Activated CD8-positive, alpha-beta T cell treated with anti-CD3 and anti-CD28 coated beads for 36 hours (primary cell): ENCODE measurements around the gene ZBTB7B. TPM values are rescaled to one million over a fixed set of nuclear protein-coding genes. Genes with fewer than 3 reads are reported as not detected.
A peak's percentile ranks its signal among the peaks of the same experiment; 100 is the strongest.

Experiments
- ATAC-seq: fragments of 200-7000 bp; cut with Tn5 transposase; one replicate; pipeline ENCODE4 v1.10.0; 2021; ENCODE audit warnings: mild to moderate bottlenecking, moderate library complexity
- CTCF ChIA-PET: fragments of 350-600 bp; sonication (Branson Sonifier 250); formaldehyde crosslinking; loops from one replicate; lab custom pipeline; 2021; ENCODE audit warnings: antibody characterized with exemption; lab: Charles Lee
- POLR2A ChIA-PET: fragments of 350-600 bp; sonication (Branson Sonifier 250); formaldehyde crosslinking; loops from one replicate; lab custom pipeline; 2021; ENCODE audit warnings: antibody characterized with exemption; lab: Charles Lee
- DNase-seq: peaks from one replicate; pipeline ENCODE4 v3.0.0-alpha.2; 2020
- H3K27ac Mint-ChIP-seq: one replicate; pipeline ENCODE4 v1.8.0; 2021; ENCODE audit warnings: mild to moderate bottlenecking, mixed read lengths
- H3K27me3 Mint-ChIP-seq: one replicate; pipeline ENCODE4 v1.8.0; 2021; ENCODE audit warnings: mixed read lengths
- H3K36me3 Mint-ChIP-seq: one replicate; pipeline ENCODE4 v1.8.0; 2021; ENCODE audit warnings: low read depth, mixed read lengths
- H3K4me1 Mint-ChIP-seq: one replicate; pipeline ENCODE4 v1.8.0; 2021; ENCODE audit warnings: low read depth, mixed read lengths
- H3K4me3 Mint-ChIP-seq: one replicate; pipeline ENCODE4 v1.8.0; 2021; ENCODE audit warnings: mild to moderate bottlenecking, moderate library complexity, mixed read lengths
- H3K9me3 Mint-ChIP-seq: one replicate; pipeline ENCODE4 v1.8.0; 2021; ENCODE audit warnings: mixed read lengths
- CTCF ChIP-seq: fragments of 200-600 bp; IDR thresholded peaks from one replicate; pipeline ENCODE4 v1.8.0; 2022; ENCODE audit warnings: antibody characterized with exemption, mild to moderate bottlenecking
- intact Hi-C: fragments of 100-400 bp; cut with micrococcal nuclease; formaldehyde crosslinking; loops from one replicate; pipeline ENCODE4 v1.10.0; 2022
- total RNA-seq, 2 experiments: library from RNA; stranded (reverse); gene quantifications; one replicate each; pipeline ENCODE4 v1.2.3, GENCODE V29; 2021

The ZBTB7B gene
- total RNA-seq, 2 experiments from 2014 or later, result 26.3 to 26.5 TPM

- ChIA-PET POLR2A (interaction anchor here (0.6 to 3.7 kb wide), 7 partner anchors 10 to 55 kb away, joined by 3 to 55 read pairs (median 7); partner anchors contain the start of genes CKS1B, PMVK and SHC1), CTCF (interaction anchor here (1.1 to 2.4 kb wide), 17 partner anchors 9 to 123 kb away, joined by 3 to 30 read pairs (median 7); partner anchors contain the start of genes ADAM15, CKS1B, FLAD1 and PMVK)
- H3K27me3 Mint-ChIP-seq, result no peaks in the 10 kb centered on the region
- H3K36me3 Mint-ChIP-seq, result peaks cover 37% of the 10 kb centered on the region
- peaks cover 28% of the 10 kb centered on the region for H3K4me1 Mint-ChIP-seq
- intact Hi-C loops, result loop anchor here (5.0 kb wide), 1 partner anchor 35 kb away; no protein-coding TSS in a partner anchor
- H3K9me3 Mint-ChIP-seq, result no peaks in the 10 kb centered on the region
- ATAC-seq (peak; percentile 11), DNase-seq (peak; percentile 40)
- no peak for TF ChIP-seq CTCF
- peak overlapping the region; percentile 94 for H3K27ac Mint-ChIP-seq
- H3K4me3 Mint-ChIP-seq, result peak overlapping the region; percentile 90
Measured at GRCh38 chr1:154962156-154962749, 40.3 kb upstream of the ZBTB7B start.

GRCh38 chr1:154962795-154963330, 39.7 kb upstream of the ZBTB7B start:
- ATAC-seq (no peak), DNase-seq (no peak)
- intact Hi-C loops, result loop anchor here (5.0 kb wide), 1 partner anchor 34 kb away; no protein-coding TSS in a partner anchor
- no peaks in the 10 kb centered on the region for H3K9me3 Mint-ChIP-seq
- H3K36me3 Mint-ChIP-seq, result peaks cover 39% of the 10 kb centered on the region
- no peaks in the 10 kb centered on the region for H3K27me3 Mint-ChIP-seq
- no peak for TF ChIP-seq CTCF
- peak overlapping the region; percentile 94 for H3K27ac Mint-ChIP-seq
- ChIA-PET CTCF (interaction anchor here (1.4 to 2.4 kb wide), 7 partner anchors 8 to 55 kb away, joined by 3 to 30 read pairs (median 7); partner anchors contain the start of genes FLAD1 and SHC1), POLR2A (interaction anchor here (0.6 to 3.7 kb wide), 3 partner anchors 10 to 22 kb away, joined by 3 to 55 read pairs (median 13); partner anchors contain the start of genes CKS1B and SHC1)
- peak overlapping the region; percentile 90 for H3K4me3 Mint-ChIP-seq
- H3K4me1 Mint-ChIP-seq, result peaks cover 26% of the 10 kb centered on the region

GRCh38 chr1:154963643-154964042, 39.0 kb upstream of the ZBTB7B start:
- Mint-ChIP-seq H3K9me3 (no peaks in the 10 kb centered on the region), H3K27ac (peak overlapping the region; percentile 56), H3K36me3 (peaks cover 40% of the 10 kb centered on the region), H3K4me3 (no peak overlapping the region), H3K4me1 (peaks cover 26% of the 10 kb centered on the region), H3K27me3 (no peaks in the 10 kb centered on the region)
- CTCF ChIA-PET, result interaction anchor here (0.6 to 2.3 kb wide), 4 partner anchors 10 to 96 kb away, joined by 3 to 10 read pairs (median 3); partner anchors contain the start of gene ADAM15
- ATAC-seq (no peak), DNase-seq (no peak)
- intact Hi-C loops, result loop anchor here (5.0 kb wide), 1 partner anchor 34 kb away; no protein-coding TSS in a partner anchor
- TF ChIP-seq CTCF, result no peak
- POLR2A ChIA-PET, result interaction anchor here (0.6 to 3.7 kb wide), 6 partner anchors 9 to 98 kb away, joined by 3 to 55 read pairs (median 4); partner anchors contain the start of genes CKS1B and SHC1

- intact Hi-C loops, result loop anchor here (5.0 kb wide), 1 partner anchor 33 kb away; no protein-coding TSS in a partner anchor
- Mint-ChIP-seq H3K36me3 (peaks cover 39% of the 10 kb centered on the region), H3K27me3 (no peaks in the 10 kb centered on the region), H3K4me3 (no peak overlapping the region), H3K4me1 (peaks cover 26% of the 10 kb centered on the region), H3K27ac (peak overlapping the region; percentile 57), H3K9me3 (no peaks in the 10 kb centered on the region)
- CTCF ChIA-PET, result interaction anchor here (1.0 to 2.3 kb wide), 5 partner anchors 9 to 95 kb away, joined by 3 to 10 read pairs (median 4); partner anchors contain the start of gene ADAM15
- no peak for TF ChIP-seq CTCF
- ATAC-seq, result no peak
- POLR2A ChIA-PET, result interaction anchor here (0.6 to 1.6 kb wide), 6 partner anchors 8 to 98 kb away, joined by 3 to 5 read pairs (median 4); partner anchors contain the start of genes CKS1B and PBXIP1
- DNase-seq, result no peak
Measured at GRCh38 chr1:154964359-154964758, 38.2 kb upstream of the ZBTB7B start.
